GM12878 (cell line): ENCODE data around the gene FOXJ3. TPM values are rescaled to one million over a fixed set of nuclear protein-coding genes. Genes with fewer than 3 reads are reported as not detected.

Experiments
- ATAC-seq: fragments of 200-7000 bp; cut with Tn5 transposase; 3 replicates; pipeline ENCODE4 v1.9.1; 2020; ENCODE audit warnings: mild to moderate bottlenecking, moderate library complexity
- BruUV-seq: library from RNA; stranded (reverse); fragments of 400-500 nt; replicated peaks from 2 replicates; lab custom pipeline; 2021; lab: Mats Ljungman, UMichigan
- CTCF ChIA-PET: fragments of 300-600 bp; sonication (Branson Sonifier 250); formaldehyde crosslinking; extraction: SDS; loops from one replicate; lab custom pipeline; 2021; ENCODE audit warnings: inconsistent platforms; lab: Yijun Ruan, JAX
- POLR2A ChIA-PET: fragments of 350-600 bp; formaldehyde crosslinking; extraction: SDS; loops from one replicate; lab custom pipeline; 2021; ENCODE audit warnings: inconsistent platforms; lab: Charles Lee
- RAD21 ChIA-PET: fragments of 300-600 bp; sonication (Branson Sonifier 250); formaldehyde crosslinking; loops from one replicate; lab custom pipeline; 2023; ENCODE audit warnings: antibody characterized with exemption; ENCODE audit not compliant: unreplicated experiment; lab: Charles Lee
- SMC1A ChIA-PET: fragments of 300-600 bp; sonication (Branson Sonifier 250); formaldehyde crosslinking; loops from one replicate; lab custom pipeline; 2023; ENCODE audit not compliant: unreplicated experiment, uncharacterized antibody; lab: Charles Lee
- DNase-seq: peaks from one replicate; pipeline ENCODE4 v3.0.0-alpha.2; 2011; ENCODE audit warnings: low read depth, low spot score
- FAIRE-seq: peaks from 3 replicates; lab custom pipeline; 2011; peaks lifted over from hg19 to GRCh38; lab: Jason Lieb, UNC
- H2AFZ ChIP-seq: 2 replicates; pipeline ENCODE4 v1.6.0; 2011; ENCODE audit warnings: low read depth, low read length, control low read depth; ENCODE audit not compliant: control insufficient read depth
- H3K27ac ChIP-seq: 2 replicates; pipeline ENCODE4 v1.5.1; 2011; ENCODE audit warnings: control low read depth; ENCODE audit not compliant: control insufficient read depth, insufficient read depth
- H3K27me3 ChIP-seq, 2 experiments: replicated peaks in 1 of 2; 2 replicates each; pipeline versions ENCODE4 v1.6.0 to v1.6.1; 2011; ENCODE audit warnings: low read length in 1 of 2; ENCODE audit not compliant: control insufficient read depth in 2 of 2, insufficient read depth in 2 of 2
- H3K36me3 ChIP-seq, 2 experiments: 2 replicates each; pipeline ENCODE4 v1.5.1; 2011; ENCODE audit warnings: low read length in 1 of 2; ENCODE audit not compliant: control insufficient read depth in 2 of 2, insufficient read depth in 2 of 2
- H3K4me1 ChIP-seq: 2 replicates; pipeline ENCODE4 v1.6.1; 2011; ENCODE audit warnings: mild to moderate bottlenecking, low read length, moderate library complexity, mixed read lengths; ENCODE audit not compliant: control insufficient read depth, insufficient read depth
- H3K4me2 ChIP-seq: 2 replicates; pipeline ENCODE4 v1.6.0; 2011; ENCODE audit warnings: control low read depth; ENCODE audit not compliant: control insufficient read depth, insufficient read depth
- H3K4me3 ChIP-seq: fragments of 200-600 bp; sonication (generic); 2 replicates; pipeline ENCODE4 v1.5.1; 2016
- H3K79me2 ChIP-seq: 2 replicates; pipeline ENCODE4 v1.6.0; 2011; ENCODE audit warnings: low read length; ENCODE audit not compliant: control insufficient read depth, insufficient read depth
- H3K9ac ChIP-seq: 2 replicates; pipeline ENCODE4 v1.8.0; 2011; ENCODE audit warnings: low read length, control low read depth, mixed read lengths; ENCODE audit not compliant: control insufficient read depth, insufficient read depth
- H3K9me3 ChIP-seq: replicated peaks from 3 replicates; pipeline ENCODE4 v1.5.1; 2011; ENCODE audit warnings: mild to moderate bottlenecking, low read length; ENCODE audit not compliant: control insufficient read depth, insufficient read depth
- H4K20me1 ChIP-seq: 2 replicates; pipeline ENCODE4 v1.6.0; 2011; ENCODE audit not compliant: control insufficient read depth, insufficient read depth
- BACH1 ChIP-seq: fragments of 450-650 bp; IDR thresholded peaks from 2 replicates; pipeline ENCODE4 v1.6.1; 2017; ENCODE audit warnings: mild to moderate bottlenecking, borderline replicate concordance
- BCL11A ChIP-seq: IDR thresholded peaks from 2 replicates; pipeline ENCODE4 v1.6.1; 2011; ENCODE audit warnings: low read depth, low read length
- BRCA1 ChIP-seq: IDR thresholded peaks from 2 replicates; pipeline ENCODE4 v1.6.1; 2011; ENCODE audit warnings: low read depth, low read length, improper control_type of control experiment
- HCFC1 ChIP-seq: fragments of 150-350 bp; IDR thresholded peaks from 2 replicates; pipeline ENCODE4 v1.6.1; 2014; ENCODE audit warnings: low read length
- SMAD5 ChIP-seq: IDR thresholded peaks from 2 replicates; pipeline ENCODE4 v1.6.1; 2016; ENCODE audit warnings: antibody characterized with exemption, low read depth
- STAT1 ChIP-seq: fragments of 450-650 bp; conservative IDR thresholded peaks from 2 replicates; pipeline ENCODE4 v1.6.1; 2014; ENCODE audit warnings: antibody characterized with exemption, mild to moderate bottlenecking
- ZNF24 ChIP-seq: fragments of 450-650 bp; IDR thresholded peaks from 2 replicates; pipeline ENCODE4 v1.6.1; 2017; ENCODE audit warnings: antibody characterized with exemption, mild to moderate bottlenecking
- ZNF622 ChIP-seq: fragments of 450-650 bp; IDR thresholded peaks from 2 replicates; pipeline ENCODE4 v1.6.1; 2017; ENCODE audit warnings: mild to moderate bottlenecking, inconsistent platforms
- WGBS: methylation state at CpG from one replicate; pipeline ENCODE4 v1.1.6; 2016; ENCODE audit warnings: low lambda C conversion rate; ENCODE audit not compliant: insufficient replicate concordance, insufficient coverage; ENCODE audit errors: missing lambda C conversion rate; 5-methylcytosine and 5-hydroxymethylcytosine counted together
- in situ Hi-C: fragments of 300-500 bp; cut with MboI; formaldehyde crosslinking; loops from 9 replicates; pipeline ENCODE4 v1.14.3; 2018; ENCODE audit warnings: mixed read lengths
- intact Hi-C: fragments of 100-400 bp; cut with micrococcal nuclease; formaldehyde crosslinking; loops from one replicate; pipeline ENCODE4 v1.14.2; 2022; ENCODE audit not compliant: unreplicated experiment
- polyA plus RNA-seq, 11 experiments: library from polyadenylated mRNA; depleted of rRNA in 4 of 11; unstranded in 6 of 11; stranded (reverse) in 5 of 11; fragments of >200 nt; fragmentation: Nextera tagmentation in 4 of 11; fragmentation: Illumina TruSeq in 1 of 11; extraction: Ambion mirVana in 4 of 11; extraction: Trizol in 1 of 11; gene quantifications; 1 replicate in 1 of 11; 2 replicates in 10 of 11; pipeline versions ENCODE4 v1.2.1 to v1.2.3, GENCODE V29; 2011 to 2016; ENCODE audit warnings: inconsistent platforms in 2 of 11, missing spikeins in 2 of 11, low read depth in 1 of 11
- total RNA-seq, 4 experiments: library from RNA; depleted of rRNA in 3 of 4; stranded (reverse); fragments of >200 nt in 3 of 4; fragmentation: Illumina TruSeq in 1 of 4; extraction: Trizol in 1 of 4; gene quantifications; 2 replicates each; pipeline versions ENCODE4 v1.2.1 to v1.2.3, GENCODE V29; 2013 to 2021

Gene FOXJ3
- total and polyA plus RNA-seq, 10 of the 15 experiments (the other 5 are each of a cell fraction or from before 2014, with no cell fraction given): 9.5 to 54.2 (median 24.7) TPM

DNA sequence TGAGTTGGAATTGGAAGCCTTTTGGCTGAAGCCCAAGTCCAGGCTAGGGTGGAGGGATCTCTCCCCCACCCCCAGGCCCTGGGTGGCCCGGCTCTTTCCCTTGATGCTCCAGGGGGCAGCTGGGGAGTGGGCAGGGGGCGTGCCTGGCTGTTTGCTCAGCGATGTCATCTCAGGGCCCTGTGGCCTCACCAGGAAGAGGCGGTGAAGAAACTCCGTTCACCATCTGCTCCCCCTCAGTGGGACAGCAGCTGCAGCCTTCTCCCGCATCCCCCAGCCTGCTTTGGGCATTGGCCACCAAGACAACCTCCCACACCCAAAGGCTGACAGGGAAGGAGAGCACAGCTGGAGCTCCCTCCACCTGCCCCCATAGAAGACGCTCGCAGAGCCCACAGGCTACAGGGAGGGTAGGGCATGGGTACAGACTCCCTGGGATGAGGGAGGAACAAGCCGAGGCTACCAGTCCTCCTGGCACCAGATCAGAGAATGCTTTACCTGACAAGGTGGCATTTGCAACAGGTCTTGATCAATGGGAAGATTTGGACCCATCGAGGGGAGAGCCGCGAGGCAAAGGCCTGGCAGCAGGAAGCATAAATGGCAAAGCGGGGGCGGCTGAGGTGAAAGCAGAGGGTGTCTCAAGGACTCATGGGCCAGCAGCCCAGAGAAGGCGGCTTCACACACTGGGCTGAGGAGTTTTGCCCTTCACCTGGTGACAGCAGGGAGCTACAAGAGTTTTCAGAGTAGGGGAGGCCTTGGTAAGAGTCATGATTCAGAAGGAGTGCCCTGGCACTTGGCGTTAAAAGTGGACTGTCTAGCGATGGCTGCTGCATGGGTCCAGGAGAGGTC lies 164.0 kb downstream of the FOXJ3 start:
- no peaks in the 10 kb centered on the region for H3K79me2 ChIP-seq
- no peaks in the 10 kb centered on the region for H3K4me1 ChIP-seq
- ChIA-PET CTCF (interaction anchor here (0.7 to 2.5 kb wide), 6 partner anchors 14 to 359 kb away, joined by 3 to 8 read pairs (median 4); no protein-coding TSS in a partner anchor), SMC1A (interaction anchor here (1.1 to 1.3 kb wide), 2 partner anchors 9 to 596 kb away, joined by 3 read pairs; no protein-coding TSS in a partner anchor), POLR2A (no interaction called here), RAD21 (interaction anchor here (3.0 kb wide), 1 partner anchor 597 kb away, joined by 28 read pairs; no protein-coding TSS in a partner anchor)
- H2AFZ ChIP-seq: no peak overlapping the region
- no peak overlapping the region for H3K4me2 ChIP-seq
- WGBS: 87% methylated on average over 17 of the region's 17 CpGs
- BruUV-seq: no TSS peak
- no peaks in the 10 kb centered on the region for H3K9me3 ChIP-seq
- H3K36me3 ChIP-seq: no peaks in the 10 kb centered on the region; a peak in 1 of 4 replicates
- no peak overlapping the region for H3K27ac ChIP-seq
- no peak overlapping the region for H3K4me3 ChIP-seq
- TF ChIP-seq SMAD5: no peak
- TF ChIP-seq HCFC1: no peak
- no peak for TF ChIP-seq BCL11A
- TF ChIP-seq BRCA1: no peak
- no peak for TF ChIP-seq BACH1
- TF ChIP-seq ZNF622: no peak
- no peak for TF ChIP-seq STAT1
- no peak for TF ChIP-seq ZNF24
- no peak for DNase-seq
- no peak for FAIRE-seq
- no peaks in the 10 kb centered on the region for H4K20me1 ChIP-seq
- ATAC-seq: no peak
- intact Hi-C loops: loop anchor here (10.0 kb wide), 1 partner anchor 294 kb away; the partner anchor contains the start of gene CCDC30
- H3K9ac ChIP-seq: no peak overlapping the region
- H3K27me3 ChIP-seq: no peaks in the 10 kb centered on the region
- in situ Hi-C loops: loop anchor here (10.0 kb wide), 1 partner anchor 596 kb away; no protein-coding TSS in a partner anchor
